ENCODE data around the gene RAET1G.
"Not testable (repeated sequence)": the region's sequence is repeated elsewhere in the genome, so short reads cannot be mapped to it uniquely, and the experiment has no call there.

Gene RAET1G

GRCh38 chr6:149913540-149914240 lies 9.2 kb downstream of the RAET1G start:
- in situ Hi-C loops (cut with HindIII; ENCODE audit: low sequenced_read_pairs), result no loop called here

DNA sequence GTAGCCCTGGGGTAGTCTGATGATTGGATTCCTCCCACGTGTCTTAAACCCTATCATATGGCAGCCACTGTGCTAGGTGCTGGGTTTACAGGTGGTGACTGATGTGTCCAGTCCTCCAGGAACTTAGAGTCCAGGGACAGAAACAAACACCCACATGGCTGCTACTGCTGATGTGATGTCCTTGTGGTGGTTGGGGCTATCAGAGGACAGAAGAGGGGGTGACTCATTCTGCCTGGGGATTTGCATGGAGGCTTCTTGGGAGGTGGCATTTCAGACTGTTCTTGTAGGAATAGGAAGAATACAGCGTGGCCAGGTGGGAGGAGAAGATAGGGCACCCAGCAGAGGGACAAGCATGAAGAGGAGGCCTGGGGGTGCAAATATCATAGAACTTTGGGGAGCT lies 9.8 kb downstream of the RAET1G start:
- in situ Hi-C loops (cut with HindIII; ENCODE audit: low sequenced_read_pairs), result no loop called here

- in situ Hi-C loops (cut with HindIII; ENCODE audit: low sequenced_read_pairs), result not testable (repeated sequence)
These were observed 10.2 kb downstream of the RAET1G start for GRCh38 chr6:149912680-149913079.

DNA sequence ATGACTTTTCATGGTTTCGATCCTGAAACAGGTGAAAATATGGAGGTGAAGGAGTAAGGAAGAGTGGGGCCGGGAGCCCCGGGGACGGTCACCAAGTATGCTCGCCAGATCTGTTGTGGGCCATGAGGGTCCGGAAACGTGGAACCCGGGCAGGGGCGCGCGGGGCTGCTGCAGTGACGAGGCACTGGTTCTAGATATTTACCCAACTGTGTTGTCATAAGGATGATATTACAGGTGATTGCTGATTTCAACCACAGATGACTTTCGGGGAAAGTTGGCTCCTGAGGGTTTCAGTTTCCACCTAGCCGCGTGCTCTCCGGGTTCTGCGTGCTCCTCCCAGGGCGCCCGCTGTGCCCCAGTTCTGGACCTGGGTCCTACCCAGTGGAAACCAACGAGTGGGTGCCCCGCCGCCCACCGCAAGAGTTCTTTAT lies 12.2 kb downstream of the RAET1G start:
- in situ Hi-C loops (cut with HindIII; ENCODE audit: low sequenced_read_pairs), result no loop called here

GRCh38 chr6:149909701-149910470 lies 13.0 kb downstream of the RAET1G start:
- in situ Hi-C loops (cut with HindIII; ENCODE audit: low sequenced_read_pairs), result loop anchor here (10.0 kb wide), 1 partner anchor 185 kb away; no protein-coding TSS in a partner anchor

DNA sequence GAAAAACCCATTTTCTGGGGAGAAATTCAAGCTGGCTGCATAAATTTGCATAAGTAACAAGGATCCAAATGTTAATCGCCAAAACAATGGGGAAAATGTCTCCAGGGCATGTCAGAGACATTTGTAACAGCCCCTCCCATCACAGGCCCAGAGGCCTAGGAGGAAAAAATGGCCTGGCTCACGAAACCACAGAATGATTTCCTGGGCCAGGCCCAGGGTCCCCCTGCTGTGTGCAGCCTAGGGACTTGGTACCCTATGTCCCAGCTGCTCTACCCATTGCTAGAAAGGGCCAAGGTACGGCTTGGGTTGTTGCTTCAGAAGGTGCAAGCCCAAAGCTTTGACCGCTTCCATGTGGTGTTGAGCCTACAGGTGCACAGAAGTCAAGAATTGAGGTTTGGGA lies 14.4 kb downstream of the RAET1G start:
- in situ Hi-C loops (cut with HindIII; ENCODE audit: low sequenced_read_pairs), result loop anchor here (10.0 kb wide), 1 partner anchor 184 kb away; no protein-coding TSS in a partner anchor

DNA sequence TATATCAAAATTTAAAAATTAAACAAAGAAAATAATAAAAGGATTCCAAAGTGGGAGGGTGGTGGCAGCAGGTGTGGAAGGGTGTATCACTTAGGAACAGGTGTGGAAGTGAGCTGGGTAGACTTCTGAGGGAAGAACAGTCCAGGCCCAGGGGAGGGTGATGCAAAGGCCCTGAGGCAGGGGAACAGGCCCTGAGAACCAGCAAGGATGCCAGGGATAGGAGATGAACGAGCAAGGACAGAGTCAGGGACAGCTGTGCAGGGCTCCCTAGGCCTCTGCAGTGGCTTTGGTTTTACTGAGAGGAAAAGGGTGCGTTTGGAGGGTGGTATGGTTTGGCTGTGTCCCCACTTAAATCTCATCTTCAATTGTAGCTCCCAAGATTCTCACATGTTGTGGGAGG lies 15.6 kb downstream of the RAET1G start:
- in situ Hi-C loops (cut with HindIII; ENCODE audit: low sequenced_read_pairs), result loop anchor here (10.0 kb wide), 1 partner anchor 183 kb away; no protein-coding TSS in a partner anchor

DNA sequence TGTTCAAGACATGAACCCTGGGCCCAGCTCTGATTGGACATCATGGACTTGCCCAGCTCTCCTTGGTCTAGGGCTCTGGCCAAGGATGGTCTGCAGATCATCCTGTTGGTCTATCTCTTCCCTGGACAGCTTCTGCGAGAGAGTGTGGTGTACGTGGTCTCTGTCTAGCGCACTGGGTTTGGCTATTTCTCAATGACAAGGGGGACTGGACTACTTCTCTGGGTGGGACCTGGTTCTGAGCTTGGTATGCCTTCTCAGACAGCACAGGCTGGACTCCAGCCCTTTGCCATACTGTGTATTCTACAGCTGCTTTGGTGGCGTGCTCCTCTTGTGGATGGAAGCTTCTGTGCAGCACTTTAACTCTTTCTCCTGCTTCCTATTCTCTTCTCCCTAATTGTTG lies 16.5 kb downstream of the RAET1G start:
- in situ Hi-C loops (cut with HindIII; ENCODE audit: low sequenced_read_pairs), result loop anchor here (10.0 kb wide), 1 partner anchor 182 kb away; no protein-coding TSS in a partner anchor

GRCh38 chr6:149905911-149906371 lies 17.0 kb downstream of the RAET1G start:
- in situ Hi-C loops (cut with HindIII; ENCODE audit: low sequenced_read_pairs), result loop anchor here (10.0 kb wide), 1 partner anchor 181 kb away; no protein-coding TSS in a partner anchor

DNA sequence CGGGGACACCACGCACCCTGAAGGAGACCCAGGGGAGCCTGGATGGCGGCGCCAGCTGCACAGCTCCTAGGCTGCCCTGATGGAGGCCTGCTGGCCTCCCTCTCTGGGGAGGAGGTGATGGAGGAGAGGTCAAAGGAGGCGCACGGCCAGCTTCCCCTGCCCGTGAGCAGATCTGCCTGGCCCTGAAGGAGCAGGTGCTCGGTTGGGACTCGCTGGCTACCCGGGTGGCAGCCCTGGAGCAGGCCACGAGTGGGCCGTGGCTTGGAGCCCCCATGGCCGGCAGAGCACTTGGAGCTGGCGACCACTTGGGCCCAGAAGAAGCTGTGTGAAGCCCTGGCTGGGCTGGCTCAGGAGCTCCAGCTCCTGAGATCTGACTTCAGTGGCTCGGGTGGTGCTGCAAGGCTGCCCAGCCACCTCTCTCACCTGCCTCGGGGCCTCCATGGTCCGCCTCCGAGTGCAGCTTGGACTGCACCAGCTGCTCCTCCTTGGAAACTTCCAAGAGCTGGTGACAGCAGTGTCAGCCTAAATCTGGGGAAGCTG lies 17.5 kb downstream of the RAET1G start:
- in situ Hi-C loops (cut with HindIII; ENCODE audit: low sequenced_read_pairs), result loop anchor here (10.0 kb wide), 1 partner anchor 181 kb away; no protein-coding TSS in a partner anchor

- in situ Hi-C loops (cut with HindIII; ENCODE audit: low sequenced_read_pairs), result loop anchor here (10.0 kb wide), 1 partner anchor 180 kb away; no protein-coding TSS in a partner anchor
These were observed 18.1 kb downstream of the RAET1G start for GRCh38 chr6:149904661-149905370.

DNA sequence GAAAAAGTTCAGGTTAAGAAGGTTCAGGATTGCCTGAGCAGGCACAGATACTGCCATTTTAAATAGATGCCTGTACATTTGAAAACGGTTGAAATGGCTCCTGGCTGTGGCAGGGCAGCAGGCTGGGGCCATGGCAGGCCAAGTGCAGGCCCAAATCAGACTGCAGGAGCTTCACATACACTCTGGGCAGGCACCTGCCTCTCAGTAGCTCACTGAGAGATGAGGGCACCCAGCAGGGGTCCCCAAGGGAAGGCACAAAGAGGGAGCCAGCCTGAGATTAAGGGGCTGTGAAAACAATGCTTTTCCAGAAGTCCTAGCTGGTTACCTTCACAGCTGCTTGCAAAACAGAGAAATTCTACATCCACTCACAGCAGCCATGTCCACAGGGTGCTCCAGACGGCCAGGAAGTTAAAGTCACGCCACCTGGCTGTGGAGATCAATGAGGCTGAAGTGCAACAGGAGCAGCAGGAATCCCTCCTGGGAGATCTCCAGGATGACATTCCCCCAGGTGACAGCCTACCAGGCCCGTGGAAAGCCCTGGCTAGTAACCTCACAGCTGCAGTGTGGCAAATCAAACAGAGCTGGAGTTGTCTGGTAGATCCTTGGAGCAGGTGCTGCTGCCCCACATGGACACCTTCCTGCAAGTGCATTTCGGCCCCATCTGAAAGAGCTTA lies 18.8 kb downstream of the RAET1G start:
- in situ Hi-C loops (cut with HindIII; ENCODE audit: low sequenced_read_pairs), result loop anchor here (10.0 kb wide), 1 partner anchor 179 kb away; no protein-coding TSS in a partner anchor

DNA sequence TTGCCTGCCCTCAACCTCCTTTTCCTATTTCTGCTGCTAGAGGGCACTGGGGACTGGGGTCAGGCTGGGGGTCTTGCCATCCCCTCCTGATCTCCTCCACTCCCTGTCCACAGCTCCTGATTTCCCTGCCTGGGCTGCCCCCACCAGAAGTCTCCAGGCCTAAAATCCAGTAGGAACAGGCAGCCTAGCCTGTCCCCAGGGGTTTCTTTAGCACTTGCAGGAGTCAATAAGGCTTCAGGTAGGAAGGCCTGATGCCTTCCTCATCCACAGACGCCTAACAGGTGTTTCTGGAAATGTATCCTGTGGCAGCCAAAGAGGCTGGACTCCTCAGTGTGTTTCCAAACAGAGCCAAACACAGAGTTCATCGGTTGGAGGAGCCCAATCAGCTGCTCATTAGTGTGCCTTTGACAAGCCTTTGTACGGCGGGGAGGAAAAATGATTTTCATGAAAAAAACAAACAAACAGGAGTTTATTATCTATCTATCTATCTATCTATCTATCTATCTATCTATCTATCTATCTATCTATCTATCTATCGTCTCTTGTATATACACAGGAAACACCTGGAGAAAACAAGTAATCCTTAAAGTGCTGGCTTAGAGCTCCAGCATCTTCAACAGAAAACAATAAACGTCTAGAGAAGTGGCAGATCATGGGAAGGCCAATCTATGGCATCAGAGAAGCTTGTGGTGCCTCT lies 21.3 kb downstream of the RAET1G start:
- in situ Hi-C loops (cut with HindIII; ENCODE audit: low sequenced_read_pairs), result loop anchor here (10.0 kb wide), 1 partner anchor 177 kb away; no protein-coding TSS in a partner anchor

DNA sequence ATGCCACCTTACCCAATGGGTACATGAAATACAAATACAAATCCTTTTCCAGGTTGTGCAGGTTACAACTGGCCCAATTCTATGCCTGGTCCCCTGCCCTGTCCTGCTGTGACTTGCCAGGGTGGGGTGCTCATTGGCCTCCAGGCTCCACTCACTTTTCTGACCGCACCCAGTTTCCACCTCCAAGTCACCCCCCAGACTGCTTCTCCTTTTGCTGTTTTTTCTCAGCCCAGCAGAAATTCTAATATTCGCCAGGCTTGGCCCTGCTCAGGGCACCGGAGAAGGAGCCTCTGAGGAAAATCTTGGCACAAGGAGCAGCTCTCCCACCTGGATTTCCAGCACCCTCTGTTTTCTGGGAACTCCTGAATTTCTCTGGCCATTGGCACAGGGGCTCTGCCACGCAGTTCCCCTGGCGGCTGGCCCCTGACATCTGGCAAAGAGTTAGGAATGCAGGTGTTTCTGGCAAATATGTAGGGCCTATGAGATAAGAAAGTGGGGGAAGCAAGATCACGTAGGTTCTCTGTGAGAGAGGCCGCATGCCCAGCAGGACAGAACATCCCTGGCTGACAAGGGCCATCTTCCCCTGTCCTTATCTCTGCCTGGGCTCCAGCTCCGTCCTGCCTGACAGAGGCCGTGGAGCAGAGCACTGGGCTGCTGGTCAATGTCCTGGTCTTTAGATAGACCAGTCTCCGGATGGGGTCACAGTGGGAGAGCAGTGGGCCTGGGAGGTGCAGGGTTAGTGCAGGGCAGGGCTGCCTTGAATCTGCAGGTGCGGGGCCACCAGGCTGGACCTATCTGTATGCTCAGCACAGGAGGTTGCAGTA lies 22.1 kb downstream of the RAET1G start:
- in situ Hi-C loops (cut with HindIII; ENCODE audit: low sequenced_read_pairs), result loop anchor here (10.0 kb wide), 1 partner anchor 176 kb away; no protein-coding TSS in a partner anchor

DNA sequence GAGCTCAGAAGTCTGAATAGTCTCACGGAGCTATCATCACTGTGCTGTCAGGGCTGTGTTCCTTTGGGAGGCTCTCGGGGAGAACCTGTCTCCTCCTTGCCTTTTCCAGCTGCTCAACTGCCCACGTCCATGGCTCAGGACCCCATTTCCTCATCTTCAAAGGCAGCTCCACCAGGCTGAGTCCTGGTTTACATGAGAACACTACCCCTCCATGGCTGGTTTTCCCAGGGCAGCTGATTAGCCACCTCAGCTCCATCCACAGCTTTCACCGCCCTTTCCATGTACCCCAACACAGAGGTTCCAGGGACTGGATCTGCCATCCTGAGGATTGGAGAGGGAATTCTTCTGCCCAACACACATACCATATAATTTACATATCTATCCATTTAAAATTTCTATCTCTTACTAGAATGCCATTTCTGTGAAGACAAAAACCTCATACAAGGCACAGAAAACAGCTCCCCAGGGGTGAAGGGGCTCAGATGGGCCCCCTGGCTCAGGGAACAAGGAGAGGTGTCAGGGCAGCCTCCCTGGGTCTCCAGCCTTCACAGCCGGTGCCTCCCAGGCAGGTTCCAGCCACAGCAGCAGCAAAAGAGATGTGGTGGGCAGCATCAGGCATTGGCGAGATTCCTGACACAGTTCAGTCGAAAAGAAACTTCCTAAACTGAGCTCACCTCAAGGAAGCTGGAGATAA lies 22.8 kb downstream of the RAET1G start:
- in situ Hi-C loops (cut with HindIII; ENCODE audit: low sequenced_read_pairs), result loop anchor here (10.0 kb wide), 1 partner anchor 175 kb away; no protein-coding TSS in a partner anchor

DNA sequence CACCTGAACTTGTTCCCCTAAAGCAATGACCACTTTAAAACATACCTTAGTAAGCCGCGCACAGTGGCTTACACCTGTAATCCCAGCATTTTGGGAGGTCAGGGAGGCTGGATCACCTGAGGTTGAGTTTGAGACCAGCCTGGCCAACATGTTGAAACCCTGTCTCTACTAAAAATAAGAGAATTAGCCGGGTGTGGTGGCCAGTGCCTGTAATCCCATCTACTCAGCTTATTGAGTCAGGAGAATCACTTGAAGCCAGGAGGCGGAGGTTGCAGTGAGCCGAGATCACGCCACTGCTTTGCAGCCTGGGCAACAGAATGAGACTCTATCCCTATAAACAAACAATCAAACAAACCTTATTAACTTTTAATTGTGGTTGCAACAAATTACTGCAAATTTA lies 23.4 kb downstream of the RAET1G start:
- in situ Hi-C loops (cut with HindIII; ENCODE audit: low sequenced_read_pairs), result no loop called here

GRCh38 chr6:149898966-149899365 lies 24.0 kb downstream of the RAET1G start:
- in situ Hi-C loops (cut with HindIII; ENCODE audit: low sequenced_read_pairs), result no loop called here

Measured in endothelial cell of hepatic sinusoid (primary cell).